Prostate gland (tissue), 2 donors: ENCODE results near the gene VAV3. TPM values are rescaled to one million over a fixed set of nuclear protein-coding genes. Genes with fewer than 3 reads are reported as not detected.
A peak's percentile ranks its signal among the peaks of the same experiment; 100 is the strongest.

ENCODE experiments used
- DNase-seq: peaks from one replicate; pipeline ENCODE4 v3.0.0-alpha.2; 2019; ENCODE audit warnings: low spot score
- H3K27ac ChIP-seq, 2 donors: fragments of 200-600 bp; sonication (generic); 2 replicates each; pipeline ENCODE4 v1.5.1; 2017 to 2019
- H3K27me3 ChIP-seq: fragments of 200-600 bp; sonication (generic); replicated peaks from 2 replicates; pipeline ENCODE4 v1.5.1; 2019; ENCODE audit not compliant: insufficient read depth
- H3K36me3 ChIP-seq, 2 donors: fragments of 200-600 bp; sonication (generic); 1 replicate in 1 of 2; 2 replicates in 1 of 2; pipeline versions ENCODE4 v1.5.1 to v1.8.1; 2017 to 2019
- H3K4me1 ChIP-seq: fragments of 200-600 bp; sonication (generic); replicated peaks from 2 replicates; pipeline ENCODE4 v1.5.1; 2019
- H3K4me3 ChIP-seq, 2 donors: fragments of 200-600 bp; sonication (generic); 2 replicates each; pipeline ENCODE4 v1.5.1; 2017 to 2019
- H3K9me3 ChIP-seq: fragments of 200-600 bp; sonication (generic); 2 replicates; pipeline ENCODE4 v1.5.1; 2017
- POLR2A ChIP-seq: fragments of 450-650 bp; IDR thresholded peaks from one replicate; pipeline ENCODE4 v1.6.1; 2016; ENCODE audit warnings: antibody characterized with exemption, mild to moderate bottlenecking
- POLR2AphosphoS5 ChIP-seq: sonication (generic); formaldehyde crosslinking; IDR thresholded peaks from one replicate; pipeline ENCODE4 v1.6.1; 2017; ENCODE audit warnings: antibody characterized with exemption
- WGBS: methylation state at CpG from one replicate; pipeline ENCODE4 v1.1.5; 2018; 5-methylcytosine and 5-hydroxymethylcytosine counted together
- intact Hi-C: fragments of 100-400 bp; cut with DNase I; formaldehyde crosslinking; loops from one replicate; pipeline ENCODE4 v1.14.2; 2022
- total RNA-seq, 2 donors: library from RNA; depleted of rRNA; stranded (reverse); fragments of >200 nt; gene quantifications; one replicate each; pipeline ENCODE4 v1.1.0, GENCODE V29; 2016
- TF ChIP-seq, protein P1 (sequence below), 4 experiments: fragments of 200-600 bp in 2 of 4; fragments of 450-650 bp in 2 of 4; sonication (generic) in 2 of 4; IDR thresholded peaks; 1 replicate in 3 of 4; 2 replicates in 1 of 4; pipeline ENCODE4 v1.5.1; 2016 to 2019; ENCODE audit warnings: antibody characterized with exemption in 4 of 4, mild to moderate bottlenecking in 2 of 4, moderate library complexity in 2 of 4

The VAV3 gene
- total RNA-seq, 2 donors from 2014 or later = 14.5 TPM

DNA sequence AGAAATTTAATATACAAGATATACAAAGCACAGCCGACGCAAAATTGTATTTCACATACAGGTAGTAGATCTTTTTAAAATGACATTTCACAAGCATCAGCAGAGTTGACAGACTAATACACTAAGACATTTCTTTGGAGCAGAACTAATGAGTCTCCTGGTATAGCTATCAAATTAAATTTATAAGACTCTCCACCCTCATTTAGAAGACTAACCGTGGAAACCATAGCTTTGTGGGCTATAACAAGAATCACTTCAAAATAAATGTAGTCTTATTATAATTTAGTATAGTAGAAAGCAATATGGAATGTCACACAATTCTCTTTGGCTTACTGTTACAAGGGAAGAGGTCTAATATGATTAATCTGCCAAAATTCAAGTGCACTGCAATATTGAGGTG lies 204.9 kb downstream of the VAV3 start:
- H3K4me3 ChIP-seq = no peak overlapping the region
- H3K27ac ChIP-seq = no peak overlapping the region
- H3K9me3 ChIP-seq = no peaks in the 10 kb centered on the region
- no peaks in the 10 kb centered on the region for H3K36me3 ChIP-seq
- 89% methylated on average over 3 of the region's 3 CpGs for WGBS
- TF ChIP-seq, protein P1, sequence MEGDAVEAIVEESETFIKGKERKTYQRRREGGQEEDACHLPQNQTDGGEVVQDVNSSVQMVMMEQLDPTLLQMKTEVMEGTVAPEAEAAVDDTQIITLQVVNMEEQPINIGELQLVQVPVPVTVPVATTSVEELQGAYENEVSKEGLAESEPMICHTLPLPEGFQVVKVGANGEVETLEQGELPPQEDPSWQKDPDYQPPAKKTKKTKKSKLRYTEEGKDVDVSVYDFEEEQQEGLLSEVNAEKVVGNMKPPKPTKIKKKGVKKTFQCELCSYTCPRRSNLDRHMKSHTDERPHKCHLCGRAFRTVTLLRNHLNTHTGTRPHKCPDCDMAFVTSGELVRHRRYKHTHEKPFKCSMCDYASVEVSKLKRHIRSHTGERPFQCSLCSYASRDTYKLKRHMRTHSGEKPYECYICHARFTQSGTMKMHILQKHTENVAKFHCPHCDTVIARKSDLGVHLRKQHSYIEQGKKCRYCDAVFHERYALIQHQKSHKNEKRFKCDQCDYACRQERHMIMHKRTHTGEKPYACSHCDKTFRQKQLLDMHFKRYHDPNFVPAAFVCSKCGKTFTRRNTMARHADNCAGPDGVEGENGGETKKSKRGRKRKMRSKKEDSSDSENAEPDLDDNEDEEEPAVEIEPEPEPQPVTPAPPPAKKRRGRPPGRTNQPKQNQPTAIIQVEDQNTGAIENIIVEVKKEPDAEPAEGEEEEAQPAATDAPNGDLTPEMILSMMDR (IDR thresholded peaks at IDR 0.05) = no peak
- no peak for TF ChIP-seq POLR2A
- no peak for TF ChIP-seq POLR2AphosphoS5
- intact Hi-C loops = no loop called here
- no peaks in the 10 kb centered on the region for H3K4me1 ChIP-seq
- no peak for DNase-seq
- H3K27me3 ChIP-seq = no peaks in the 10 kb centered on the region

DNA sequence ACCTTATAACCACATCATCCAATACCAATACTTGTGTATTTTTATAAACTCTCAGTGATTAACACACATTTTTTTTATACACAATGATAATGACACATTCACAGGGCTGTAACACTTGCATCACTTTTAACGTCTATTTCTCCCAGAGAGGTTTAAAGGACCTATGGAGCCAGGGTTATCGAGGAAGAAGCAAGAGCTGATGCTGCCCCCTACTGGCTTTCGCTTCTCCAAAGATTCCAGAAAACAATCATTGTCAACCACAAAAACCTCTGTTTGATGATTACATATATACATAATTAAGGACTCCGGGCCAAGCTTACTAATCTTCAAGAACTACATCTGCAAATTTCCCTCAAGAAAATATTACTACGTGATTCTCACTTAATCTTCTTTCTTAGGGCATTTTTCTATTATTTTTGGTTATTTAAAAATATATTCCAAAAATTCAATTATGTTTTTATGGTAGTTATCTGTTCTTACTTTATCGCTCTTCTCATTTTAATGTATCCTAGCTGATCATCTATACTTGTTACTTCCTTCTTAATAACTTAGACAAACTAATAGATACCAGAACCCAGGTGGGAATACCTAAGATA lies 214.5 kb downstream of the VAV3 start:
- Histone ChIP-seq H3K36me3 (no peaks in the 10 kb centered on the region), H3K4me3 (no peak overlapping the region), H3K9me3 (no peaks in the 10 kb centered on the region), H3K27me3 (no peaks in the 10 kb centered on the region), H3K4me1 (no peaks in the 10 kb centered on the region), H3K27ac (no peak overlapping the region)
- DNase-seq = peak; percentile 68
- 21% methylated on average over 6 of the region's 6 CpGs for WGBS
- TF ChIP-seq POLR2A (no peak), POLR2AphosphoS5 (peak; percentile 42)
- TF ChIP-seq, protein P1 (IDR thresholded peaks at IDR 0.05) = peak; percentile 42 to 71 (median 66)
- intact Hi-C loops = loop anchor here (5.0 to 10.0 kb wide), 2 partner anchors 476 to 1723 kb away; no protein-coding TSS in a partner anchor

DNA sequence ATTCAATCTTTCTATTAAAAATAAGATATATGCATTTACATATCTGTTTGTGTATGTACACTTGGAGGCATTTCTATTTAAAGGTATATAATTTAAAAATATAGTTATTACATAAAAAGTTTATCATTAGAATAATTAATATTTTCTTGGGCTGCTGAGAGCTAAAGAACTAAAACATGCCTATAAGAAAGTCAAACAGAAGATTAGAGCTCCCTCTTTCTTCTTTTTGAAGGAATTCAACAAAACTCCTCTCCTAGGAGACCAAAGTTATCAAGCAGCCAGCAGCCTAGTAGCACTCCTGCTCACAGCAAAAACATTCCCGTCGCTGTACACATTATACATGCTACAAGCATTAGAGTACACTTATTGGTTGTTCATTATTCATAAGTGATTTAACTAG lies 216.4 kb downstream of the VAV3 start:
- Histone ChIP-seq H3K9me3 (no peaks in the 10 kb centered on the region), H3K27ac (no peak overlapping the region), H3K4me1 (no peaks in the 10 kb centered on the region), H3K27me3 (no peaks in the 10 kb centered on the region), H3K36me3 (no peaks in the 10 kb centered on the region), H3K4me3 (no peak overlapping the region)
- intact Hi-C loops = loop anchor here (10.0 kb wide), 1 partner anchor 214 kb away; no protein-coding TSS in a partner anchor
- WGBS = 13% methylated on average over 2 of the region's 2 CpGs
- TF ChIP-seq POLR2A (no peak), POLR2AphosphoS5 (no peak)
- TF ChIP-seq, protein P1 (IDR thresholded peaks at IDR 0.05) = peak in 2 of 4 experiments; percentile 45 to 56
- no peak for DNase-seq

DNA sequence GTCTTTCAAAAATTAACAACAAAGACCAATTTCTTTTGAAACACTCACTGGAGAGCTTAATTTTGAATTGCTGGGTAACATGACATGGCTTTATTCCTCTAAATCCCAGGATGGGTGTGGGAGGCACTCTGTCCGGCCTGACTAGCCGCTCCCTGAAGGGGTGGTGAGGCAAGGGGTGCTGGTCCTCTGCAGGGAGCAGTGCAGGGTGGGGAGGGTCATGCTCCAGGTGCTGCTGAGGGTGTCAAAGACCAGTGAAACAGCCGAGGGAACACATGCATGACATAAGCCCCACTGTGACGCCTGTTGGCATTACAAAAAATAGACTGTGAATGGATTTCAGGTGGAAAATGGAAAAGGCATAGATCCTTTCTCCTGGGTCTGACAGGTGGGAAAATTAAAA lies 223.7 kb downstream of the VAV3 start:
- no peak for DNase-seq
- Histone ChIP-seq H3K36me3 (no peaks in the 10 kb centered on the region), H3K27me3 (no peaks in the 10 kb centered on the region), H3K9me3 (no peaks in the 10 kb centered on the region), H3K27ac (no peak overlapping the region), H3K4me1 (no peaks in the 10 kb centered on the region), H3K4me3 (no peak overlapping the region)
- WGBS = 99% methylated on average over 4 of the region's 4 CpGs
- TF ChIP-seq, protein P1 (IDR thresholded peaks at IDR 0.05) = no peak
- TF ChIP-seq POLR2AphosphoS5 (no peak), POLR2A (no peak)
- intact Hi-C loops = loop anchor here (10.0 kb wide), 1 partner anchor 206 kb away; no protein-coding TSS in a partner anchor

DNA sequence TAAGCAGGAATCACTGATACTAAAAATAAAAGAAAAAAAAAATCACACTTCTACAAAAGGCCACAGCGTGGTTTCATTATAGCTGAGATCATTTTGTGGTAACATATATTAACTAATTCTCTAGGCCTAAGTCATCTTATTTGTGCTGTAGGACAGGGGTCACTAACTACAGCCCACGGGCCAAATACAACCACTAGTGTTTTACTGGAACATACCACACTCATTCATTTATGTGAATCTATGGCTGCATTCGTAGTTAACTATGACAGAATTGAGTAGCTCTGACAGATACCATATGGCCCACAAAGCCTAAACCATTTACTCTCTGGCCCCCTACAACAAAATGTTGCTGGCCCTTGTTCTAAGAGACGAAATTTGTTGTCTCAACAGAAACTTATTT lies 224.4 kb downstream of the VAV3 start:
- intact Hi-C loops = loop anchor here (10.0 kb wide), 1 partner anchor 206 kb away; no protein-coding TSS in a partner anchor
- no peaks in the 10 kb centered on the region for H3K9me3 ChIP-seq
- no peaks in the 10 kb centered on the region for H3K4me1 ChIP-seq
- 86% methylated on average over 4 of the region's 4 CpGs for WGBS
- no peak for TF ChIP-seq POLR2AphosphoS5
- TF ChIP-seq, protein P1 (IDR thresholded peaks at IDR 0.05) = no peak
- TF ChIP-seq POLR2A = no peak
- H3K27ac ChIP-seq = no peak overlapping the region
- H3K4me3 ChIP-seq = no peak overlapping the region
- H3K36me3 ChIP-seq = no peaks in the 10 kb centered on the region
- no peaks in the 10 kb centered on the region for H3K27me3 ChIP-seq
- DNase-seq = no peak
